ENCODE data around the gene DPH3.

The DPH3 gene

DNA sequence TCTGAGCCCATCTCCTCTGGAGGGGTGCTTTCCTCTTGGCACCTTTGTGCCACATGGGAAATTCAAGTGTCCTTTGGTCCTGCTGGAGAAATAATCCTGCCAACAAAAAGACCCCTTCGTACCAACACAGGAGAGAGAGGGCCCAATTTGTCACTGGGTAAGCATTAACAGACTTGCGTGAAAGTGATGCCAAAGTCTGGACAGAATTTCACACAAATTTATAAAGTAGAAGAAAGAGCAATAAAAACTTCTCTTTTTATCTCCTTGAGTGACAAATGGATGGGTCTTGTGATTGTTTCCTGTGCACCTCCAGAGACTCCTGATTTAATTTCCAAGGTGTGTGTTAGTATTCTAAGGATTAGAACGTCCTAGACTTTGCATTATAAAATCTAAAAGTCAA, 14.9 kb downstream of the DPH3 start:
- TF ChIP-seq, protein P1, sequence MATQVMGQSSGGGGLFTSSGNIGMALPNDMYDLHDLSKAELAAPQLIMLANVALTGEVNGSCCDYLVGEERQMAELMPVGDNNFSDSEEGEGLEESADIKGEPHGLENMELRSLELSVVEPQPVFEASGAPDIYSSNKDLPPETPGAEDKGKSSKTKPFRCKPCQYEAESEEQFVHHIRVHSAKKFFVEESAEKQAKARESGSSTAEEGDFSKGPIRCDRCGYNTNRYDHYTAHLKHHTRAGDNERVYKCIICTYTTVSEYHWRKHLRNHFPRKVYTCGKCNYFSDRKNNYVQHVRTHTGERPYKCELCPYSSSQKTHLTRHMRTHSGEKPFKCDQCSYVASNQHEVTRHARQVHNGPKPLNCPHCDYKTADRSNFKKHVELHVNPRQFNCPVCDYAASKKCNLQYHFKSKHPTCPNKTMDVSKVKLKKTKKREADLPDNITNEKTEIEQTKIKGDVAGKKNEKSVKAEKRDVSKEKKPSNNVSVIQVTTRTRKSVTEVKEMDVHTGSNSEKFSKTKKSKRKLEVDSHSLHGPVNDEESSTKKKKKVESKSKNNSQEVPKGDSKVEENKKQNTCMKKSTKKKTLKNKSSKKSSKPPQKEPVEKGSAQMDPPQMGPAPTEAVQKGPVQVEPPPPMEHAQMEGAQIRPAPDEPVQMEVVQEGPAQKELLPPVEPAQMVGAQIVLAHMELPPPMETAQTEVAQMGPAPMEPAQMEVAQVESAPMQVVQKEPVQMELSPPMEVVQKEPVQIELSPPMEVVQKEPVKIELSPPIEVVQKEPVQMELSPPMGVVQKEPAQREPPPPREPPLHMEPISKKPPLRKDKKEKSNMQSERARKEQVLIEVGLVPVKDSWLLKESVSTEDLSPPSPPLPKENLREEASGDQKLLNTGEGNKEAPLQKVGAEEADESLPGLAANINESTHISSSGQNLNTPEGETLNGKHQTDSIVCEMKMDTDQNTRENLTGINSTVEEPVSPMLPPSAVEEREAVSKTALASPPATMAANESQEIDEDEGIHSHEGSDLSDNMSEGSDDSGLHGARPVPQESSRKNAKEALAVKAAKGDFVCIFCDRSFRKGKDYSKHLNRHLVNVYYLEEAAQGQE (IDR thresholded peaks at IDR 0.05; ENCODE audit: insufficient read depth in 1 of 2, low read depth in 2 of 2, low read length in 2 of 2): no peak
- TF ChIP-seq TAF1 (IDR thresholded peaks at IDR 0.05; ENCODE audit: borderline replicate concordance, insufficient read depth, low read length) (no peak), FOXP2 (optimal IDR thresholded peaks at IDR 0.05; ENCODE audit: borderline replicate concordance, extremely low read depth, extremely low read length, insufficient read depth) (no peak), POLR2AphosphoS5 (IDR thresholded peaks at IDR 0.05; ENCODE audit: low read depth, low read length) (no peak), SIN3A (IDR thresholded peaks at IDR 0.05; ENCODE audit: borderline replicate concordance, insufficient read depth, low read length) (no peak)

DNA sequence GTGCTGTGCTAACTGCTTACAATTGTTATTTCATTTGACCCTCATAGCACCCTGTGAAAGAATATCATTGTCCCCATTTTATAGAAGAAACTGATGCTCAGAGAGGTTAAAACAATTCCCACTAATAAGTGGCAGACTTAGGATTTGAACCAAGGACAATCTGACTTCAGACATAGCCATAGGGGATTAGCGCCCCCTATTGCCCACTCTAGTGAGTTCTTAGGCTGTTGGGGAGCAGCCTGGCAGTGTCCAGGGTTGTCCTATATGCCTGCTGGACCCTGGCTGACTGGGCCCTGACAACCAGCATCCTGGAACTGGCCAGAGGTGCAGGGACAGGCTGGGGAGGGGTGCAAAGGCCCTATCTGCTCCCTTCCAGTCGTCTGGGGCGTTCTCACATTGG, 15.4 kb downstream of the DPH3 start:
- no peak for TF ChIP-seq SIN3A (IDR thresholded peaks at IDR 0.05; ENCODE audit: borderline replicate concordance, insufficient read depth, low read length)
- TF ChIP-seq FOXP2 (optimal IDR thresholded peaks at IDR 0.05; ENCODE audit: borderline replicate concordance, extremely low read depth, extremely low read length, insufficient read depth): no peak
- TF ChIP-seq, protein P1 (IDR thresholded peaks at IDR 0.05; ENCODE audit: insufficient read depth in 1 of 2, low read depth in 2 of 2, low read length in 2 of 2): no peak
- no peak for TF ChIP-seq TAF1 (IDR thresholded peaks at IDR 0.05; ENCODE audit: borderline replicate concordance, insufficient read depth, low read length)
- TF ChIP-seq POLR2AphosphoS5 (IDR thresholded peaks at IDR 0.05; ENCODE audit: low read depth, low read length): no peak

DNA sequence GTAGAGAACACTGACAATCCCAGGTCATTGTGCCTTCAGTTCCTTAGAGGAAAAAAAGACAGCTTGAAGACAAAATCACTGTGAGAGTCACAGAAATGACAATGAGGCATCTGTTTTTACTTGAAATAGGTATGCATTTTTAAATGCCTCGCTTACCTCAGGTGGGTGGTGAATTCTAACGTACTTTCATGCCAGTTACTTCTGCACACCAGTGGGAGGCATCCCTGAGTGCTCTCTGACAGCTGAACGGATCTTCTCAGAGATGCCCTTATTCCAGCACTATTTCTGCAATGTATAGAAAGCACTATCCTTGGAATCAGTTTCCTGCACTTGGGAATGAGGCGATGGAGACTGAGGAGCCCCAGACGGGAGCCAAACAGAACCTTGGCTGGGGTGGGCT, 16.2 kb downstream of the DPH3 start:
- no peak for TF ChIP-seq TAF1 (IDR thresholded peaks at IDR 0.05; ENCODE audit: borderline replicate concordance, insufficient read depth, low read length)
- TF ChIP-seq FOXP2 (optimal IDR thresholded peaks at IDR 0.05; ENCODE audit: borderline replicate concordance, extremely low read depth, extremely low read length, insufficient read depth): no peak
- TF ChIP-seq SIN3A (IDR thresholded peaks at IDR 0.05; ENCODE audit: borderline replicate concordance, insufficient read depth, low read length): no peak
- TF ChIP-seq, protein P1 (IDR thresholded peaks at IDR 0.05; ENCODE audit: insufficient read depth in 1 of 2, low read depth in 2 of 2, low read length in 2 of 2): no peak
- TF ChIP-seq POLR2AphosphoS5 (IDR thresholded peaks at IDR 0.05; ENCODE audit: low read depth, low read length): no peak

DNA sequence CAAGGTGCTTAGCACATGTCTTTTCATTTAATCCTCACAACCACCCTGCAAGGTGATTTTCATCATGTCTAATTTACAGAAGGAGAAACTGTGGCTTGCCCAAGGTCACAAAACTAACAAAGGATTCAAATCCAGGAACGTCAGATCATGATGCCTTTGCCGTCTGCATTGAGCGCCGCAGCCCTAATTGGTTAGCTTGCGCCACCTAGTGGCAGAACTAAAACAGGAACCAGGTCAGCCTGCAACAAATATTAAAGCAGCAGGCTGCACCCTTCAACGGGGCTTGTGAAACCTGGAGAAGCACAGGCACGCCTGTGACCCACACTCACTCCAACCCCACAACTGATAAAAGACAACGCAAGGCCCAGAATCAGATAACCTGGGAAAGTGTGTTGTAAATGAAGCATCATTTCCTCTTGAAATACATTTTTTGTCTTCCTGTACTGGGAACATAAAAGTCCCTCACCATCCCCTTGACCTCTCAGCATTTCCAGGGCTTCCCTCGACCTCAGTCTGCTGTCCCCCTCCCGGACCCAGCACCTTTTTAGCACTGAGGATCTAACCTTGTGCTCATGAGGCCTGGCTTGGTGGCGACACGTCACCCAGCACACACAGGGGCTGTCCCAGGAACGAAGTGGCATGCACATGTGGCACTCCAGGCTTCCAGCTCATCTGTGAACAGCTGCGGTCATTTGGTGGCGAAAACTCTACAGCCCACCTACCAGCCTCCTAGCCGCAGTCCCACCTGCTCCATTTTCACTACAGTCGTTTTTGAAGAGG, 17.3 kb downstream of the DPH3 start:
- TF ChIP-seq POLR2AphosphoS5 (IDR thresholded peaks at IDR 0.05; ENCODE audit: low read depth, low read length): no peak
- TF ChIP-seq, protein P1 (IDR thresholded peaks at IDR 0.05; ENCODE audit: insufficient read depth in 1 of 2, low read depth in 2 of 2, low read length in 2 of 2): no peak
- TF ChIP-seq TAF1 (IDR thresholded peaks at IDR 0.05; ENCODE audit: borderline replicate concordance, insufficient read depth, low read length): no peak
- no peak for TF ChIP-seq SIN3A (IDR thresholded peaks at IDR 0.05; ENCODE audit: borderline replicate concordance, insufficient read depth, low read length)
- TF ChIP-seq FOXP2 (optimal IDR thresholded peaks at IDR 0.05; ENCODE audit: borderline replicate concordance, extremely low read depth, extremely low read length, insufficient read depth): no peak
